Measurements from ENCODE around the gene VHLL. TPM values are rescaled to one million over a fixed set of nuclear protein-coding genes. Genes with fewer than 3 reads are reported as not detected.

Gene VHLL
- total RNA-seq, 1 experiment from 2014 or later, result 0.49 TPM

- peak; percentile 50 for DNase-seq (ENCODE audit: unreplicated experiment)
- BruUV-seq (replicated peaks), result no TSS peak
- POLR2A ChIA-PET, result interaction anchor here (1.7 kb wide), 1 partner anchor 10 kb away, joined by 8 read pairs; the partner anchor contains the start of gene PAQR6
- Mint-ChIP-seq H3K36me3 (ENCODE audit: insufficient read depth, unreplicated experiment) (peaks cover 95% of the 10 kb centered on the region), H3K27me3 (ENCODE audit: insufficient read depth, unreplicated experiment) (no peaks in the 10 kb centered on the region), H3K4me3 (ENCODE audit: unreplicated experiment) (no peak overlapping the region), H3K9me3 (ENCODE audit: unreplicated experiment) (no peaks in the 10 kb centered on the region), H3K27ac (ENCODE audit: low read depth, unreplicated experiment) (no peak overlapping the region), H3K4me1 (ENCODE audit: insufficient read depth, unreplicated experiment) (peaks cover 19% of the 10 kb centered on the region)
- CTCF ChIA-PET, result interaction anchor here (0.6 to 3.2 kb wide), 4 partner anchors 15 to 602 kb away, joined by 3 to 15 read pairs (median 4); no protein-coding TSS in a partner anchor
- intact Hi-C loops (cut with micrococcal nuclease), result no loop called here
- no peak for TF ChIP-seq CTCF (IDR thresholded peaks at IDR 0.05; ENCODE audit: unreplicated experiment)
Measured at GRCh38 chr1:156257711-156258110, 41.4 kb downstream of the VHLL start.

- TF ChIP-seq CTCF (IDR thresholded peaks at IDR 0.05; ENCODE audit: unreplicated experiment), result no peak
- H3K4me1 Mint-ChIP-seq (ENCODE audit: insufficient read depth, unreplicated experiment), result peaks cover 13% of the 10 kb centered on the region
- BruUV-seq (replicated peaks), result no TSS peak
- H3K27me3 Mint-ChIP-seq (ENCODE audit: insufficient read depth, unreplicated experiment), result no peaks in the 10 kb centered on the region
- peaks cover 87% of the 10 kb centered on the region for H3K36me3 Mint-ChIP-seq (ENCODE audit: insufficient read depth, unreplicated experiment)
- H3K4me3 Mint-ChIP-seq (ENCODE audit: unreplicated experiment), result no peak overlapping the region
- no peak for DNase-seq (ENCODE audit: unreplicated experiment)
- ChIA-PET POLR2A (interaction anchor here (2.0 kb wide), 1 partner anchor 9 kb away, joined by 6 read pairs; no protein-coding TSS in a partner anchor), CTCF (interaction anchor here (0.7 to 2.8 kb wide), 5 partner anchors 23 to 158 kb away, joined by 3 to 13 read pairs (median 3); no protein-coding TSS in a partner anchor)
- H3K9me3 Mint-ChIP-seq (ENCODE audit: unreplicated experiment), result no peaks in the 10 kb centered on the region
- H3K27ac Mint-ChIP-seq (ENCODE audit: low read depth, unreplicated experiment), result no peak overlapping the region
- intact Hi-C loops (cut with micrococcal nuclease), result no loop called here
Measured at GRCh38 chr1:156253634-156254033, 45.5 kb downstream of the VHLL start.

GRCh38 chr1:156251527-156251926 is 47.6 kb downstream of the VHLL start:
- POLR2A ChIA-PET, result interaction anchor here (0.6 to 1.5 kb wide), 5 partner anchors 9 to 59 kb away, joined by 3 to 5 read pairs (median 3); partner anchors contain the start of gene TMEM79
- no peak for TF ChIP-seq CTCF (IDR thresholded peaks at IDR 0.05; ENCODE audit: unreplicated experiment)
- Mint-ChIP-seq H3K27me3 (ENCODE audit: insufficient read depth, unreplicated experiment) (no peaks in the 10 kb centered on the region), H3K4me3 (ENCODE audit: unreplicated experiment) (no peak overlapping the region), H3K9me3 (ENCODE audit: unreplicated experiment) (no peaks in the 10 kb centered on the region), H3K4me1 (ENCODE audit: insufficient read depth, unreplicated experiment) (peaks cover 22% of the 10 kb centered on the region), H3K36me3 (ENCODE audit: insufficient read depth, unreplicated experiment) (peaks cover 79% of the 10 kb centered on the region), H3K27ac (ENCODE audit: low read depth, unreplicated experiment) (no peak overlapping the region)
- intact Hi-C loops (cut with micrococcal nuclease), result no loop called here
- CTCF ChIA-PET, result interaction anchor here (0.6 to 1.7 kb wide), 4 partner anchors 8 to 119 kb away, joined by 4 to 7 read pairs (median 6); no protein-coding TSS in a partner anchor
- BruUV-seq (replicated peaks), result no TSS peak
- no peak for DNase-seq (ENCODE audit: unreplicated experiment)

- Mint-ChIP-seq H3K36me3 (ENCODE audit: insufficient read depth, unreplicated experiment) (peaks cover 63% of the 10 kb centered on the region), H3K4me1 (ENCODE audit: insufficient read depth, unreplicated experiment) (peaks cover 22% of the 10 kb centered on the region), H3K27me3 (ENCODE audit: insufficient read depth, unreplicated experiment) (no peaks in the 10 kb centered on the region), H3K4me3 (ENCODE audit: unreplicated experiment) (no peak overlapping the region), H3K27ac (ENCODE audit: low read depth, unreplicated experiment) (no peak overlapping the region), H3K9me3 (ENCODE audit: unreplicated experiment) (no peaks in the 10 kb centered on the region)
- no peak for DNase-seq (ENCODE audit: unreplicated experiment)
- ChIA-PET POLR2A (interaction anchor here (0.7 to 3.3 kb wide), 4 partner anchors 7 to 22 kb away, joined by 3 to 8 read pairs (median 3); no protein-coding TSS in a partner anchor), CTCF (interaction anchor here (1.5 kb wide), 1 partner anchor 69 kb away, joined by 3 read pairs; no protein-coding TSS in a partner anchor)
- intact Hi-C loops (cut with micrococcal nuclease), result no loop called here
- BruUV-seq (replicated peaks), result TSS peak; percentile 32
- no peak for TF ChIP-seq CTCF (IDR thresholded peaks at IDR 0.05; ENCODE audit: unreplicated experiment)
Measured at GRCh38 chr1:156249593-156249992, 49.5 kb downstream of the VHLL start.

Other genes starting within 250 kb of the VHLL start
- gene UBQLN4, start 245.5 kb downstream of the VHLL start, total RNA-seq (2022), result 49.0 and 51.4 TPM in 2 replicates
- gene LAMTOR2, start 244.5 kb downstream of the VHLL start, total RNA-seq (2022), result 88.1 and 104 TPM in 2 replicates
- 1.6 and 5.5 TPM in 2 replicates for gene RAB25, start 238.1 kb downstream of the VHLL start, total RNA-seq (2022)
- 0.88 and 0.91 TPM in 2 replicates for gene MEX3A, start 216.8 kb downstream of the VHLL start, total RNA-seq (2022)
- 620 and 716 TPM in 2 replicates for gene LMNA, start 184.6 kb downstream of the VHLL start, total RNA-seq (2022)
- 1.5 and 4.7 TPM in 2 replicates for gene SEMA4A, start 145.7 kb downstream of the VHLL start, total RNA-seq (2022)
- 28.7 and 32.3 TPM in 2 replicates for gene SLC25A44, start 105.2 kb downstream of the VHLL start, total RNA-seq (2022)
- 51.0 and 77.7 TPM in 2 replicates for gene PMF1, start 86.3 kb downstream of the VHLL start, total RNA-seq (2022)
- 1.9 and 2.6 TPM in 2 replicates for gene BGLAP, start 57.1 kb downstream of the VHLL start, total RNA-seq (2022)
- 21.5 and 29.2 TPM in 2 replicates for gene PAQR6, start 51.3 kb downstream of the VHLL start, total RNA-seq (2022)
- gene SMG5, start 16.5 kb downstream of the VHLL start, total RNA-seq (2022), result 118 and 140 TPM in 2 replicates
- 8.1 and 12.5 TPM in 2 replicates for gene TMEM79, start 15.0 kb downstream of the VHLL start, total RNA-seq (2022)
- 12.9 and 17.5 TPM in 2 replicates for gene GLMP, start 3.6 kb downstream of the VHLL start, total RNA-seq (2022)
- 495 and 574 TPM in 2 replicates for gene CCT3, start 39.0 kb upstream of the VHLL start, total RNA-seq (2022)
- gene TSACC, start 39.2 kb upstream of the VHLL start, total RNA-seq (2022), result 1.8 and 3.6 TPM in 2 replicates
- gene RHBG, start 69.9 kb upstream of the VHLL start, total RNA-seq (2022), result not detected in 2 replicates
- gene MEF2D, start 201.5 kb upstream of the VHLL start, total RNA-seq (2022), result 113 and 131 TPM in 2 replicates